IPS DF 4.7 (cell line): ENCODE results near the gene C4orf50.

Experiments
- DNase-seq: peaks from one replicate; pipeline ENCODE4 v3.0.0-alpha.2; 2013; ENCODE audit warnings: low spot score; ENCODE audit errors: extremely low read depth

The C4orf50 gene

GRCh38 chr4:5921981-5922380, 96.2 kb downstream of the C4orf50 start:
- DNase-seq: no peak

- no peak for DNase-seq
These were observed 96.9 kb downstream of the C4orf50 start for GRCh38 chr4:5921101-5921980.

GRCh38 chr4:5919571-5919970, 98.7 kb downstream of the C4orf50 start:
- DNase-seq: no peak

- no peak for DNase-seq
These were observed 99.2 kb downstream of the C4orf50 start for GRCh38 chr4:5919044-5919443.

- DNase-seq: no peak
These were observed 99.8 kb downstream of the C4orf50 start for GRCh38 chr4:5918331-5918985.

GRCh38 chr4:5917672-5918071, 100.6 kb downstream of the C4orf50 start:
- no peak for DNase-seq

GRCh38 chr4:5916229-5916628, 102.0 kb downstream of the C4orf50 start:
- no peak for DNase-seq

GRCh38 chr4:5913454-5913853, 104.8 kb downstream of the C4orf50 start:
- no peak for DNase-seq

GRCh38 chr4:5912614-5913019, 105.6 kb downstream of the C4orf50 start:
- DNase-seq: no peak

- no peak for DNase-seq
These were observed 109.3 kb downstream of the C4orf50 start for GRCh38 chr4:5908876-5909427.

GRCh38 chr4:5906191-5906590, 112.0 kb downstream of the C4orf50 start:
- DNase-seq: no peak

- peak; percentile 74 for DNase-seq
These were observed 112.5 kb downstream of the C4orf50 start for GRCh38 chr4:5905714-5906113.

GRCh38 chr4:5900844-5901243, 117.4 kb downstream of the C4orf50 start:
- no peak for DNase-seq

- no peak for DNase-seq
These were observed 118.3 kb downstream of the C4orf50 start for GRCh38 chr4:5899881-5900280.

GRCh38 chr4:5899396-5899795, 118.8 kb downstream of the C4orf50 start:
- no peak for DNase-seq

- DNase-seq: no peak
These were observed 120.6 kb downstream of the C4orf50 start for GRCh38 chr4:5897674-5898073.

GRCh38 chr4:5895287-5895686, 122.9 kb downstream of the C4orf50 start:
- DNase-seq: no peak

- no peak for DNase-seq
These were observed 124.0 kb downstream of the C4orf50 start for GRCh38 chr4:5894266-5894665.

- DNase-seq: no peak
These were observed 124.6 kb downstream of the C4orf50 start for GRCh38 chr4:5893591-5893990.

- DNase-seq: no peak
These were observed 125.1 kb downstream of the C4orf50 start, which contains the start of gene CRMP1 for GRCh38 chr4:5893004-5893580. Gene CRMP1 (minus strand): TSS chr4:5893086. CDS start chr4:5892969, 117 bp downstream.

- DNase-seq: no peak
These were observed 125.8 kb downstream of the C4orf50 start for GRCh38 chr4:5892323-5893003.
